Retina (tissue), 1 donor: Measurements from ENCODE around the gene OR10G7.

Experiments
- DNase-seq: peaks from one replicate; pipeline ENCODE4 v3.0.0-alpha.2; 2016

The OR10G7 gene

GRCh38 chr11:124041254-124041653 lies at the start of gene OR10G7:
OR10G7 (minus strand) TSS chr11:124041325; CDS start chr11:124039001, 2,324 bp downstream.
- no peak for DNase-seq

- DNase-seq: peak; percentile 65
Measured at GRCh38 chr11:124085997-124086846, 45.1 kb upstream of the OR10G7 start.

- no peak for DNase-seq
Measured at GRCh38 chr11:124085583-124085982, 44.5 kb upstream of the OR10G7 start.

GRCh38 chr11:124082371-124082770 lies 41.2 kb upstream of the OR10G7 start:
- DNase-seq: no peak

- no peak for DNase-seq
Measured at GRCh38 chr11:124081483-124081882, 40.4 kb upstream of the OR10G7 start.

- no peak for DNase-seq
Measured at GRCh38 chr11:124080327-124081001, 39.3 kb upstream of the OR10G7 start.

GRCh38 chr11:124079631-124080326 lies 38.7 kb upstream of the OR10G7 start:
- no peak for DNase-seq

GRCh38 chr11:124078591-124078990 lies 37.5 kb upstream of the OR10G7 start:
- DNase-seq: no peak

- DNase-seq: no peak
Measured at GRCh38 chr11:124077266-124077665, 36.1 kb upstream of the OR10G7 start.

- peak; percentile 93 for DNase-seq
Measured at GRCh38 chr11:124075841-124076651, 34.9 kb upstream of the OR10G7 start.

GRCh38 chr11:124075492-124075840 lies 34.3 kb upstream of the OR10G7 start:
- DNase-seq: no peak

GRCh38 chr11:124074554-124074953 lies 33.4 kb upstream of the OR10G7 start:
- DNase-seq: no peak

- no peak for DNase-seq
Measured at GRCh38 chr11:124072147-124072546, 31.0 kb upstream of the OR10G7 start.

GRCh38 chr11:124071623-124071948 lies 30.5 kb upstream of the OR10G7 start:
- no peak for DNase-seq

- DNase-seq: peak; percentile 82
Measured at GRCh38 chr11:124070915-124071622, 29.9 kb upstream of the OR10G7 start.

- peak; percentile 77 for DNase-seq
Measured at GRCh38 chr11:124069429-124070401, 28.6 kb upstream of the OR10G7 start.

GRCh38 chr11:124068601-124069110 lies 27.5 kb upstream of the OR10G7 start:
- no peak for DNase-seq

- no peak for DNase-seq
Measured at GRCh38 chr11:124052966-124053365, 11.8 kb upstream of the OR10G7 start.

- no peak for DNase-seq
Measured at GRCh38 chr11:124050748-124051147, 9.6 kb upstream of the OR10G7 start.

- no peak for DNase-seq
Measured at GRCh38 chr11:124043420-124043819, 2.3 kb upstream of the OR10G7 start.

- no peak for DNase-seq
Measured at GRCh38 chr11:124039557-124039956, 1.6 kb downstream of the OR10G7 start.
